ENCODE results near the gene TTLL6. TPM values are rescaled to one million over a fixed set of nuclear protein-coding genes. Genes with fewer than 3 reads are reported as not detected.

Gene TTLL6
- total RNA-seq, 1 donor from 2014 or later: not detected

DNA sequence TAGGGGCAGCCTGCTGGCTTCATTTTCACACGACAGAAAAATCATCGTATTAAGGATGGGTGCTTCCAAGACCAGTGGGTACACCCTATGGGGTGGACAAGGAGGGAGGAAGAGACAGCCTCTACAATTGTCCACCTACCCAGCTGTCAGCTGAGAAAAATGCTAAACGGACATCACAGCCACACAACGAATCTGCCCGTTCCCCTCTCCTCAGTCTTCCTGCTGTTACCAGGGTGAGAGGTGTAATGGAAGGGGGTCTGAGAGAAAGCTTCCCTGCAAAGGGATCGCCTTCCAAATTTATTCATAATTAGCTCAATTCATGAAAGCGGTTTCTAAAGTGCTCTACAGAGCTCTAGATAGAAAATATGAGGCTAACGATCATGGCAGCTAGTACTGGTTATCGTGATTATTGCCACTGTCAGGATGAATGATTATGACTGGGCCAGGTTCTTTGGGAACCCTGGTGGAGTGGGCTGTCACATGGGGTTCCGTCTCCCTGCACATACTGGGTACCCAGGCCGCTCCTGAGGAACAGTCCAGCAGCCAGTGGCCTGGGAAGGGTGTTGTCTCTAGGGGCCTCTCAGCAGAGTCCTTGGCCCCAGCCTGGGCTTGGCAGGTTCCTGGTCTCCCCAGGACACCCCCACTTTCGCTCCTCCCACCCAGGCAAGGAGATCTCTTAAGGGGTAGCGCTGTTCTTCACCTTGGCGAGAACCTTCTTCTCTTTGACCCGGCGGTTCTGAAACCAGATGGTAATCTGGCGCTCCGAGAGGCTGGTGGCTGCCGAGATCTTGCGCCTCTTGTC is 90.7 kb downstream of the TTLL6 start:
- H3K36me3 Mint-ChIP-seq (ENCODE audit: unreplicated experiment): no peaks in the 10 kb centered on the region
- no peak overlapping the region for H3K4me3 Mint-ChIP-seq (ENCODE audit: unreplicated experiment)
- TF ChIP-seq, protein P1, sequence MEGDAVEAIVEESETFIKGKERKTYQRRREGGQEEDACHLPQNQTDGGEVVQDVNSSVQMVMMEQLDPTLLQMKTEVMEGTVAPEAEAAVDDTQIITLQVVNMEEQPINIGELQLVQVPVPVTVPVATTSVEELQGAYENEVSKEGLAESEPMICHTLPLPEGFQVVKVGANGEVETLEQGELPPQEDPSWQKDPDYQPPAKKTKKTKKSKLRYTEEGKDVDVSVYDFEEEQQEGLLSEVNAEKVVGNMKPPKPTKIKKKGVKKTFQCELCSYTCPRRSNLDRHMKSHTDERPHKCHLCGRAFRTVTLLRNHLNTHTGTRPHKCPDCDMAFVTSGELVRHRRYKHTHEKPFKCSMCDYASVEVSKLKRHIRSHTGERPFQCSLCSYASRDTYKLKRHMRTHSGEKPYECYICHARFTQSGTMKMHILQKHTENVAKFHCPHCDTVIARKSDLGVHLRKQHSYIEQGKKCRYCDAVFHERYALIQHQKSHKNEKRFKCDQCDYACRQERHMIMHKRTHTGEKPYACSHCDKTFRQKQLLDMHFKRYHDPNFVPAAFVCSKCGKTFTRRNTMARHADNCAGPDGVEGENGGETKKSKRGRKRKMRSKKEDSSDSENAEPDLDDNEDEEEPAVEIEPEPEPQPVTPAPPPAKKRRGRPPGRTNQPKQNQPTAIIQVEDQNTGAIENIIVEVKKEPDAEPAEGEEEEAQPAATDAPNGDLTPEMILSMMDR (IDR thresholded peaks at IDR 0.05): no peak
- peaks cover 95% of the 10 kb centered on the region for H3K27me3 Mint-ChIP-seq (ENCODE audit: unreplicated experiment)
- no peak for DNase-seq (ENCODE audit: extremely low spot score, unreplicated experiment)
- no peaks in the 10 kb centered on the region for H3K9me3 Mint-ChIP-seq (ENCODE audit: unreplicated experiment)
- peaks cover 27% of the 10 kb centered on the region for H3K4me1 Mint-ChIP-seq (ENCODE audit: unreplicated experiment)
- no peak overlapping the region for H3K27ac Mint-ChIP-seq (ENCODE audit: unreplicated experiment)

DNA sequence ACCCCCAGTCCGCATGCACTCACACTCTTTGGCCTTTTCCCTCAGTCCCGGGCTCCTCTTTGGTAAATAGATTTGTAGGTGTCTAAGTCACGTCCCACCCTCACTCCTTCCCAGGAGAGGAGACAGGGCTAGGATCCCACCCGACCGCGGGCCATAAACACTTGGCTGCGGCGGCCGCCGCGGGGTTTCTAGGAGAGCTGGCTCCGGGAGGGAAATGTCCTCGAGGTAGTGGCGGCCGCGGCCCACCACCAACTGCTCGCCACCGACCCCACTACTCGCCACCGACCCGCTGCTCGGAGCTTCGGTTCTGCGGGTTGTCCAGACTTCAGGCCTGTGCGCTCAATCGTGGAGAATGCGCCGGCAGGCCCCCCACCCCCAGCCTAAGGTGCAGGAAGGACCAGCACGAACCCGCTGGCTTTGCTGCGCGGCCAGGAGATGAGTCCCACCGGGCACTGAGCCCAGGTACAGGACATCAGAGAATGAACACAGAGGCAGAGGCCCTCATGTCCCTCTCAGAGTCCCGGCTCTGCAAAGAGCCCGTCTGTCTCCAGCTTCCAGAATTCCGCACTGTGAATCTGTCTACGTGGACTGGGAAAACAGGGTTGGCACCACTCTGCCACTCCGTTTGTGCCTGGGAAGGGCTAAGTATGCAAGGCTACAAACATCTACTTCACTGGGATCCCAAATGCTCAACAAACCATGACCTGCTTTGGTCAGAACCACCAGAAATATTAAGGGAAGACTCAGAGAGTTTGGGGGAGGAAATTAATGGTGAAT is 91.6 kb downstream of the TTLL6 start:
- peaks cover 27% of the 10 kb centered on the region for H3K4me1 Mint-ChIP-seq (ENCODE audit: unreplicated experiment)
- H3K27ac Mint-ChIP-seq (ENCODE audit: unreplicated experiment): no peak overlapping the region
- no peaks in the 10 kb centered on the region for H3K9me3 Mint-ChIP-seq (ENCODE audit: unreplicated experiment)
- DNase-seq (ENCODE audit: extremely low spot score, unreplicated experiment): no peak
- no peak overlapping the region for H3K4me3 Mint-ChIP-seq (ENCODE audit: unreplicated experiment)
- peaks cover 96% of the 10 kb centered on the region for H3K27me3 Mint-ChIP-seq (ENCODE audit: unreplicated experiment)
- H3K36me3 Mint-ChIP-seq (ENCODE audit: unreplicated experiment): no peaks in the 10 kb centered on the region
- TF ChIP-seq, protein P1 (IDR thresholded peaks at IDR 0.05): no peak

DNA sequence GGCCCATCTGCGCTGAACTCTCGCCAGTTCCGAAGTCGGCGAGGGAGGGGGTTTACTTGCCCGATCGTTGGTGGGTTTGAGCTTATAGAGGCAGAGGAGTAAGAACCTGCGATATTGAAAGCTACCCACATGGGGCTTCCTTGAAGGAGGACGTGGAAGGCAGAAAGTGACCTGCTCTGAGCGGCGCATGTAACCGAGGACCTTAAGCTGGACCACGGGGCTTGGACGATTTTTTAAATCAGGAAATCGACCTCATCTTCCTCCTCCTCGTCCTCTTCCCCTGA is 92.1 kb downstream of the TTLL6 start:
- DNase-seq (ENCODE audit: extremely low spot score, unreplicated experiment): no peak
- Mint-ChIP-seq H3K4me1 (ENCODE audit: unreplicated experiment) (peaks cover 30% of the 10 kb centered on the region), H3K27ac (ENCODE audit: unreplicated experiment) (no peak overlapping the region), H3K9me3 (ENCODE audit: unreplicated experiment) (no peaks in the 10 kb centered on the region), H3K27me3 (ENCODE audit: unreplicated experiment) (peaks cover 96% of the 10 kb centered on the region), H3K36me3 (ENCODE audit: unreplicated experiment) (no peaks in the 10 kb centered on the region), H3K4me3 (ENCODE audit: unreplicated experiment) (no peak overlapping the region)
- TF ChIP-seq, protein P1 (IDR thresholded peaks at IDR 0.05): no peak

DNA sequence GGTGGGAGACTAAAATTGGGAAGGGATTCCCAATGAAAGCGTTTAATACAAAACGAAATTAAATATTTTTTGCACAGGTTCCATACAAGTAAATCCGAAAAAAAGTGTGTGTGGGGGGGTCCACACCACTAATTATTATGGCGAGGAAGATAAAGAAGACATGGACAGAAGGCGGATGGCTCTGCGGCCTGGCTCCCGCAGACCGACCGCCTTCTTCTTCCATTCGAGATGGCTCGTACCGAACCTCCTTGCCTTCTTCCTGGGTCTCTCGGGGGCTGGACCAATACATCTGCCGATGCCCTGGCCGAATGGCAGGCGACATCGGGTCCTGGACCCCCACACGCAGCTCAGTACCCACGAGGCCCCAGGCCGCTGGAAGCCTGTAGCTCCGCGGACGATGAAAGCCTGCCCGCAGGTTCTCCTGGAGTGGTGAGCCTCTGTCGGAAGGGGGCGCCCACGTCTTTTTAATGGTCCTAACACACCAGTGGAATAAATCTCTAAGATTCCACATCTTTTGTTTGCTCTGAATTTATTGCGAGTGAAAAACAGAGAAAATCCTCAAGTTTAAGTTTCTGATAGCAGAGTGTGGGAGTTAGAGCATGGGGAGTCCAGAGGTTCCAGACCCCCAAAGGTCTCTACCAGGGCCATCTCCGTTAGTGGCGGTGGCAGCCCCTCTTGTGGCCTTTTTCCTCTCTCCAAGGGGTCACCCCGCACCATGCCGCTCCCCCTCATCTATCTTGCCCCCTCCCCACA is 92.6 kb downstream of the TTLL6 start:
- Mint-ChIP-seq H3K9me3 (ENCODE audit: unreplicated experiment) (no peaks in the 10 kb centered on the region), H3K36me3 (ENCODE audit: unreplicated experiment) (no peaks in the 10 kb centered on the region), H3K4me1 (ENCODE audit: unreplicated experiment) (peaks cover 30% of the 10 kb centered on the region), H3K4me3 (ENCODE audit: unreplicated experiment) (peak overlapping the region; percentile 34), H3K27me3 (ENCODE audit: unreplicated experiment) (peaks cover 97% of the 10 kb centered on the region), H3K27ac (ENCODE audit: unreplicated experiment) (no peak overlapping the region)
- no peak for DNase-seq (ENCODE audit: extremely low spot score, unreplicated experiment)
- TF ChIP-seq, protein P1 (IDR thresholded peaks at IDR 0.05): peak; percentile 75
